OCI-LY7 (cell line): Measurements from ENCODE around the gene POLR3H. TPM values are rescaled to one million over a fixed set of nuclear protein-coding genes. Genes with fewer than 3 reads are reported as not detected.

Source experiments
- BruUV-seq: library from RNA; stranded (reverse); fragments of 400-500 nt; replicated peaks from 2 replicates; lab custom pipeline; 2021; lab: Mats Ljungman, UMichigan
- CTCF ChIA-PET: fragments of 300-600 bp; sonication (Branson Sonifier 250); formaldehyde crosslinking; loops from one replicate; lab custom pipeline; 2022; ENCODE audit warnings: antibody characterized with exemption; ENCODE audit not compliant: unreplicated experiment; lab: Charles Lee
- POLR2A ChIA-PET: fragments of 300-600 bp; sonication (Branson Sonifier 250); formaldehyde crosslinking; loops from one replicate; lab custom pipeline; 2022; ENCODE audit warnings: antibody characterized with exemption; lab: Charles Lee
- DNase-seq: peaks from one replicate; pipeline ENCODE4 v3.0.0-alpha.2; 2015; ENCODE audit warnings: low spot score
- H2AFZ ChIP-seq: fragments of 200-600 bp; sonication (generic), shearing (Covaris generic); 2 replicates; pipeline ENCODE4 v1.6.1; 2014; ENCODE audit warnings: mild to moderate bottlenecking, antibody characterized with exemption, low read length, moderate library complexity
- H3K27ac ChIP-seq: fragments of 200-600 bp; sonication (generic); 2 replicates; pipeline ENCODE4 v1.5.1; 2014; ENCODE audit warnings: mixed run types, low read depth, mild to moderate bottlenecking, moderate library complexity, low read length, inconsistent platforms; ENCODE audit not compliant: poor library complexity, severe bottlenecking
- H3K36me3 ChIP-seq: fragments of 200-600 bp; sonication (generic); 2 replicates; pipeline ENCODE4 v1.6.1; 2014; ENCODE audit warnings: mild to moderate bottlenecking, antibody characterized with exemption, low read length, moderate library complexity, mixed read lengths; ENCODE audit not compliant: insufficient read depth
- H3K4me1 ChIP-seq: fragments of 200-600 bp; sonication (generic); 2 replicates; pipeline ENCODE4 v1.5.1; 2014; ENCODE audit warnings: mild to moderate bottlenecking, low read length; ENCODE audit not compliant: insufficient read depth, poor library complexity, severe bottlenecking
- H3K4me2 ChIP-seq: fragments of 200-600 bp; sonication (generic); 2 replicates; pipeline ENCODE4 v1.6.1; 2014; ENCODE audit warnings: mild to moderate bottlenecking, low read length
- H3K4me3 ChIP-seq: fragments of 200-600 bp; sonication (generic); 2 replicates; pipeline ENCODE4 v1.5.1; 2014; ENCODE audit warnings: mild to moderate bottlenecking, low read depth, low read length; ENCODE audit not compliant: poor library complexity, severe bottlenecking
- H3K79me2 ChIP-seq: fragments of 200-600 bp; sonication (generic); 2 replicates; pipeline ENCODE4 v1.6.1; 2016; ENCODE audit warnings: low read depth, mild to moderate bottlenecking, low read length, moderate library complexity, mixed read lengths; ENCODE audit not compliant: insufficient read depth
- H3K9me2 ChIP-seq: fragments of 200-600 bp; sonication (generic); 2 replicates; pipeline ENCODE4 v1.6.1; 2016; ENCODE audit warnings: mild to moderate bottlenecking, low read length, mixed read lengths; ENCODE audit not compliant: insufficient read depth
- H3K9me3 ChIP-seq: fragments of 200-600 bp; sonication (generic); 2 replicates; pipeline ENCODE4 v1.6.1; 2014; ENCODE audit warnings: mild to moderate bottlenecking, mixed run types, low read length, mixed read lengths
- H4K20me1 ChIP-seq: fragments of 200-600 bp; sonication (generic); 2 replicates; pipeline ENCODE4 v1.6.1; 2014; ENCODE audit warnings: mild to moderate bottlenecking, antibody characterized with exemption, low read length, moderate library complexity, mixed read lengths; ENCODE audit not compliant: insufficient read depth
- CTCF ChIP-seq: fragments of 200-600 bp; sonication (generic); conservative IDR thresholded peaks from 2 replicates; pipeline ENCODE4 v1.5.1; 2014; ENCODE audit warnings: mild to moderate bottlenecking, antibody characterized with exemption, low read length, moderate library complexity, mixed read lengths
- EZH2phosphoT487 ChIP-seq: fragments of 200-600 bp; sonication (generic); IDR thresholded peaks from 2 replicates; pipeline ENCODE4 v1.6.1; 2018; ENCODE audit warnings: low read depth, borderline replicate concordance, mild to moderate bottlenecking, mixed run types, antibody characterized with exemption, low read length, moderate library complexity, mixed read lengths
- intact Hi-C: fragments of 100-400 bp; cut with micrococcal nuclease; formaldehyde crosslinking; loops from one replicate; pipeline ENCODE4 v1.10.0; 2022; ENCODE audit not compliant: unreplicated experiment
- total RNA-seq, 2 experiments: library from RNA; depleted of rRNA in 1 of 2; stranded (reverse); fragments of >200 nt in 1 of 2; shearing (Covaris generic) in 1 of 2; gene quantifications; 2 replicates each; pipeline ENCODE4 v1.2.3, GENCODE V29; 2014 to 2022

Gene POLR3H
- total RNA-seq, 2 experiments from 2014 or later = 28.5 to 48.3 TPM

DNA sequence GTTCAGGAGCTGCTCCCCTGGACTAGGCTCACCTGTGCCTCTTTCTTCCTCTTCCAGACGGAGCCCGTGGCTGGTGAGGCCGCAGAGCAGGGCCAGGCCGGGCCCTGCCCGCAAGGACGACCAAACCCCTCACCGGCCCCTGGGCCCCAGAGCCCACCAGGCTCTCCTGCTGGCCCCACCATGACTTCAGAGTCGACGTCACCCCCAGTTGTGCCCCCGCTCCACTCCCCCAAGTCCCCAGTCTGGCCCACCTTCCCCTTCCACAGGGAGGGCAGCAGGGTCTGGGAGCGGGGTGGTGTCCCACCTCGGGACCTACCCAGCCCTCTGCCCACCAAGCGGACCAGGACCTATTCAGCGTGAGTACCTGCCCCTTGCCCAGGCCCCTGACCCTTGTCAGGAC lies 27.5 kb upstream of the POLR3H start:
- CTCF ChIA-PET = no interaction called here
- intact Hi-C loops = no loop called here
- H3K36me3 ChIP-seq = peaks cover 2% of the 10 kb centered on the region; the same call in 1 of the 2 replicates

DNA sequence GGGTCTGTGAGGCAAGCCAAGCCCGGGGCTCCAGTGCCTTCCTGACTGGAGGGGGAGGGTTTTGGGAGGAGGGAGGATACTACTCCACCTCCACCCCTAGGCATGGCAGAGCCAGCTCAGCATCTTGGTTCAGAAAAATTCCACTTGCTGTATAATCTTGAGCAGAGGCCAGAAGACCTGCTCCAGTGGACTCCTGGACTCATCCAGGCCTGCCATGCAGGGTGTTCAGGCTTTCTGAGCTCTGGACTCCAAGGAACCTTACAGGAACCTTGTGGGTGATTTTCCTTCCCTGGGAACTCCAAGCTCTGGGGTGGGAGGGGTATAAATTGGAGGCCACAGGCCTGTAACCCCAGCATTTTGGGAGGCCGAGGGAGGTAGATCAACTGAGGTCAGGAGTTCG lies 26.0 kb upstream of the POLR3H start:
- intact Hi-C loops = no loop called here
- no peaks in the 10 kb centered on the region for H3K4me1 ChIP-seq
- H2AFZ ChIP-seq = no peak overlapping the region
- no peaks in the 10 kb centered on the region for H3K9me3 ChIP-seq
- no peaks in the 10 kb centered on the region for H3K79me2 ChIP-seq
- no peaks in the 10 kb centered on the region for H3K36me3 ChIP-seq
- no peaks in the 10 kb centered on the region for H3K9me2 ChIP-seq
- H4K20me1 ChIP-seq = no peaks in the 10 kb centered on the region
- BruUV-seq = no TSS peak
- no peak for DNase-seq
- CTCF ChIA-PET = no interaction called here
- no peak overlapping the region for H3K4me3 ChIP-seq
- POLR2A ChIA-PET = no interaction called here
- TF ChIP-seq EZH2phosphoT487 = no peak
- TF ChIP-seq CTCF = no peak
- H3K4me2 ChIP-seq = no peak overlapping the region
- no peak overlapping the region for H3K27ac ChIP-seq

More for the DNA sequence above, 27.5 kb upstream of the POLR3H start:
- no peaks in the 10 kb centered on the region for H3K9me3 ChIP-seq
- no peaks in the 10 kb centered on the region for H3K79me2 ChIP-seq
- POLR2A ChIA-PET = no interaction called here
- H3K9me2 ChIP-seq = no peaks in the 10 kb centered on the region
- no peaks in the 10 kb centered on the region for H3K4me1 ChIP-seq
- H3K4me3 ChIP-seq = no peak overlapping the region
- no TSS peak for BruUV-seq
- H3K27ac ChIP-seq = no peak overlapping the region
- no peak for DNase-seq
- no peak overlapping the region for H3K4me2 ChIP-seq
- TF ChIP-seq EZH2phosphoT487 (no peak), CTCF (no peak)
- no peaks in the 10 kb centered on the region for H4K20me1 ChIP-seq
- H2AFZ ChIP-seq = no peak overlapping the region

- no peaks in the 10 kb centered on the region for H3K79me2 ChIP-seq
- TF ChIP-seq CTCF (no peak), EZH2phosphoT487 (no peak)
- no peak overlapping the region for H3K4me2 ChIP-seq
- DNase-seq = no peak
- ChIA-PET CTCF (no interaction called here), POLR2A (interaction anchor here (0.9 kb wide), 1 partner anchor 22 kb away, joined by 3 read pairs; no protein-coding TSS in a partner anchor)
- intact Hi-C loops = no loop called here
- H4K20me1 ChIP-seq = no peaks in the 10 kb centered on the region
- H2AFZ ChIP-seq = no peak overlapping the region
- H3K4me1 ChIP-seq = no peaks in the 10 kb centered on the region
- H3K4me3 ChIP-seq = no peak overlapping the region
- no peak overlapping the region for H3K27ac ChIP-seq
- no peaks in the 10 kb centered on the region for H3K9me2 ChIP-seq
- BruUV-seq = no TSS peak
- H3K36me3 ChIP-seq = no peaks in the 10 kb centered on the region
- H3K9me3 ChIP-seq = no peaks in the 10 kb centered on the region
Observed at GRCh38 chr22:41568811-41569210, 24.5 kb upstream of the POLR3H start.
